Common myeloid progenitor, CD34-positive (primary cell): ENCODE measurements around the gene RNF180. TPM values are rescaled to one million over a fixed set of nuclear protein-coding genes. Genes with fewer than 3 reads are reported as not detected.

Experiments
- CTCF ChIA-PET: fragments of 350-600 bp; sonication (Branson Sonifier 250); formaldehyde crosslinking; loops from one replicate; lab custom pipeline; 2021; ENCODE audit warnings: antibody characterized with exemption; lab: Charles Lee
- POLR2A ChIA-PET: fragments of 350-600 bp; sonication (Branson Sonifier 250); formaldehyde crosslinking; loops from one replicate; lab custom pipeline; 2021; ENCODE audit warnings: antibody characterized with exemption; lab: Charles Lee
- DNase-seq, 3 donors: peaks; one replicate each; pipeline versions ENCODE4 v3.0.0 to v3.0.0-alpha.2; 2013
- H3K27ac ChIP-seq, 2 experiments: 1 replicate in 1 of 2; 2 replicates in 1 of 2; pipeline ENCODE4 v1.7.0; 2013; ENCODE audit warnings: inconsistent platforms in 2 of 2, low read length in 2 of 2, mild to moderate bottlenecking in 2 of 2, low read depth in 1 of 2, moderate library complexity in 1 of 2; ENCODE audit not compliant: severe bottlenecking in 2 of 2, insufficient read depth in 1 of 2, poor library complexity in 1 of 2
- H3K27me3 ChIP-seq, 5 experiments: replicated peaks in 2 of 5; 1 replicate in 3 of 5; 2 replicates in 2 of 5; pipeline versions ENCODE4 v1.6.1 to v1.7.0; 2013; ENCODE audit warnings: low read length in 4 of 5, mild to moderate bottlenecking in 2 of 5, moderate library complexity in 2 of 5, inconsistent platforms in 1 of 5; ENCODE audit not compliant: insufficient read depth in 5 of 5, control insufficient read depth in 4 of 5
- H3K36me3 ChIP-seq, 4 experiments: 1 replicate in 2 of 4; 2 replicates in 2 of 4; pipeline versions ENCODE4 v1.6.1 to v1.7.0; 2013; ENCODE audit warnings: low read length in 3 of 4, control low read depth in 1 of 4, mild to moderate bottlenecking in 1 of 4; ENCODE audit not compliant: control insufficient read depth in 4 of 4, insufficient read depth in 4 of 4
- H3K4me1 ChIP-seq, 4 experiments: 1 replicate in 3 of 4; 2 replicates in 1 of 4; pipeline versions ENCODE4 v1.6.1 to v1.7.1; 2013; ENCODE audit warnings: low read length in 3 of 4, mild to moderate bottlenecking in 3 of 4, control low read depth in 1 of 4, inconsistent platforms in 1 of 4, moderate library complexity in 1 of 4; ENCODE audit not compliant: control insufficient read depth in 4 of 4, insufficient read depth in 4 of 4; ENCODE audit errors: control extremely low read depth in 1 of 4
- H3K4me3 ChIP-seq, 7 experiments: 1 replicate in 4 of 7; 2 replicates in 3 of 7; pipeline versions ENCODE4 v1.5.1 to v1.7.0; 2013; ENCODE audit warnings: mild to moderate bottlenecking in 7 of 7, low read length in 6 of 7, moderate library complexity in 6 of 7, inconsistent platforms in 2 of 7, low read depth in 2 of 7, control low read depth in 1 of 7; ENCODE audit not compliant: insufficient read depth in 4 of 7, control insufficient read depth in 1 of 7; ENCODE audit errors: extremely low read depth in 1 of 7
- H3K9me3 ChIP-seq, 5 experiments: 1 replicate in 4 of 5; 2 replicates in 1 of 5; pipeline versions ENCODE4 v1.6.1 to v1.7.1; 2013; ENCODE audit warnings: low read length in 4 of 5, mild to moderate bottlenecking in 2 of 5, inconsistent platforms in 1 of 5, low read depth in 1 of 5, moderate library complexity in 1 of 5; ENCODE audit not compliant: control insufficient read depth in 4 of 5, insufficient read depth in 2 of 5; ENCODE audit errors: control extremely low read depth in 1 of 5
- WGBS: methylation state at CpG from one replicate; pipeline ENCODE4 v1.1.5; 2013; ENCODE audit not compliant: insufficient coverage; 5-methylcytosine and 5-hydroxymethylcytosine counted together
- polyA plus RNA-seq: library from polyadenylated mRNA; unstranded; fragments of 120-200 nt; gene quantifications from one replicate; pipeline ENCODE4 v1.2.1, GENCODE V29; 2013

Gene RNF180, protein sequence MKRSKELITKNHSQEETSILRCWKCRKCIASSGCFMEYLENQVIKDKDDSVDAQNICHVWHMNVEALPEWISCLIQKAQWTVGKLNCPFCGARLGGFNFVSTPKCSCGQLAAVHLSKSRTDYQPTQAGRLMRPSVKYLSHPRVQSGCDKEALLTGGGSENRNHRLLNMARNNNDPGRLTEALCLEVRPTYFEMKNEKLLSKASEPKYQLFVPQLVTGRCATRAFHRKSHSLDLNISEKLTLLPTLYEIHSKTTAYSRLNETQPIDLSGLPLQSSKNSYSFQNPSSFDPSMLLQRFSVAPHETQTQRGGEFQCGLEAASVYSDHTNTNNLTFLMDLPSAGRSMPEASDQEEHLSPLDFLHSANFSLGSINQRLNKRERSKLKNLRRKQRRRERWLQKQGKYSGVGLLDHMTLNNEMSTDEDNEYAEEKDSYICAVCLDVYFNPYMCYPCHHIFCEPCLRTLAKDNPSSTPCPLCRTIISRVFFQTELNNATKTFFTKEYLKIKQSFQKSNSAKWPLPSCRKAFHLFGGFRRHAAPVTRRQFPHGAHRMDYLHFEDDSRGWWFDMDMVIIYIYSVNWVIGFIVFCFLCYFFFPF
- 0.77 TPM for polyA plus RNA-seq

GRCh38 chr5:64165500-64166200 lies at the start of gene RNF180:
TSS of gene RNF180 (plus strand) at chr5:64165843. CDS start at chr5:64200808, 34,965 bp downstream.
- ChIA-PET CTCF (interaction anchor here (1.1 kb wide), 1 partner anchor 20 kb away, joined by 4 read pairs; no protein-coding TSS in a partner anchor), POLR2A (no interaction called here)
- H3K27me3 ChIP-seq: peaks cover 14 to 54% (median 31%) of the 10 kb centered on the region in 5 experiments
- H3K36me3 ChIP-seq: no peaks in the 10 kb centered on the region
- no peak within 1 kb of the TSS for H3K27ac ChIP-seq
- peaks cover 0 to 13% (median 5%) of the 10 kb centered on the region in 4 experiments for H3K4me1 ChIP-seq
- DNase-seq: peak; percentile 31 to 64 (median 60)
- H3K9me3 ChIP-seq: no peaks in the 10 kb centered on the region
- H3K4me3 ChIP-seq: peak within 1 kb of the TSS; percentile 31 to 81 (median 57)
- WGBS: under 1% methylated on average over 86 of the region's 88 CpGs

- ChIA-PET CTCF (no interaction called here), POLR2A (no interaction called here)
- no peaks in the 10 kb centered on the region for H3K36me3 ChIP-seq
- DNase-seq: no peak
- no peaks in the 10 kb centered on the region for H3K27me3 ChIP-seq
- WGBS: no CpG with 5 or more reads among the region's 1 CpG
- H3K4me3 ChIP-seq: no peak overlapping the region
- no peaks in the 10 kb centered on the region for H3K4me1 ChIP-seq
- no peak overlapping the region for H3K27ac ChIP-seq
- no peaks in the 10 kb centered on the region for H3K9me3 ChIP-seq
Measured at GRCh38 chr5:64125521-64125920, 40.1 kb upstream of the RNF180 start.

GRCh38 chr5:64126202-64126741 lies 39.4 kb upstream of the RNF180 start:
- Histone ChIP-seq H3K27ac (no peak overlapping the region), H3K4me3 (no peak overlapping the region), H3K27me3 (no peaks in the 10 kb centered on the region), H3K9me3 (no peaks in the 10 kb centered on the region), H3K4me1 (no peaks in the 10 kb centered on the region), H3K36me3 (no peaks in the 10 kb centered on the region)
- DNase-seq: no peak
- CTCF ChIA-PET: no interaction called here
- POLR2A ChIA-PET: no interaction called here

- POLR2A ChIA-PET: no interaction called here
- Histone ChIP-seq H3K27ac (no peak overlapping the region), H3K36me3 (no peaks in the 10 kb centered on the region), H3K4me1 (no peaks in the 10 kb centered on the region), H3K4me3 (no peak overlapping the region), H3K27me3 (no peaks in the 10 kb centered on the region), H3K9me3 (peaks cover 0 to 3% (median 0%) of the 10 kb centered on the region in 5 experiments)
- CTCF ChIA-PET: no interaction called here
- WGBS: no CpG with 5 or more reads among the region's 3 CpGs
- DNase-seq: no peak
Measured at GRCh38 chr5:64140018-64140417, 25.6 kb upstream of the RNF180 start.

- DNase-seq: no peak
- ChIA-PET POLR2A (no interaction called here), CTCF (interaction anchor here (2.1 kb wide), 1 partner anchor 63 kb away, joined by 8 read pairs; no protein-coding TSS in a partner anchor)
- 67% methylated on average over 1 of the region's 1 CpG for WGBS
- no peak overlapping the region for H3K27ac ChIP-seq
- no peaks in the 10 kb centered on the region for H3K4me1 ChIP-seq
- H3K27me3 ChIP-seq: peaks cover 0 to 8% (median 0%) of the 10 kb centered on the region in 5 experiments
- H3K4me3 ChIP-seq: no peak overlapping the region
- H3K36me3 ChIP-seq: no peaks in the 10 kb centered on the region
- H3K9me3 ChIP-seq: no peaks in the 10 kb centered on the region
Measured at GRCh38 chr5:64144425-64145215, 21.0 kb upstream of the RNF180 start.

DNA sequence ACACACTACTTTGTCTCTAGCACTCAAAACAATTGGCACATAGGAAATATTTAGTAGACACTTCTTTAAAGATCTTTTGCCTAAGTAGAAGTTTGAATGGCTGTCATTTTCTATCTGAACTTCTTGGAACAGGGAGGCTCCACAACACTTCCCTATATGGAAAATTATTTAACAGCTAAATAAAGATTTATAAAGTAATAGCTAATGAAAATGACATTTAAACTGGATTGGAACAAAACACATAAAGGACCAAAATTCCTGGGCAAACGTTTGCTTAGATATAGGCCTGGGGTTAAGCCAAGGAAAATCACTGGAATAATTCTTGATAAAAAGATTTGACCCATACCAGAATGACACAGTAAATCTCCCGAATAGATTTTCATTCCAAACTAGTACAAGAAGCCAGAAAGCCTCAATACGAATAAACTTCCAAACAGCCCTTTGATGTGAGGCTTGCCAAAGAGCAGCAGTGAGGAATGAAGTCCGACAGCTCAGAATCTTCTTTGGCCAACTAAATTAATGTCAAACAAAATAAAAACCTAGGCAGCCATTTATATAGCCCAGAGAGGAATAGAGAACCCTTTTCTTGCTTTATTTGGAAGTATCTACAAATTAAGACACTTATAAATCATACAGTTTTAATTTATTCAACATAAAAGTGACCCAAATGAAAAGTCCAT lies 20.3 kb upstream of the RNF180 start:
- CTCF ChIA-PET: interaction anchor here (1.1 to 2.1 kb wide), 2 partner anchors 21 to 63 kb away, joined by 4 to 8 read pairs; no protein-coding TSS in a partner anchor
- no peaks in the 10 kb centered on the region for H3K9me3 ChIP-seq
- no peak for DNase-seq
- no peaks in the 10 kb centered on the region for H3K36me3 ChIP-seq
- no peaks in the 10 kb centered on the region for H3K4me1 ChIP-seq
- peaks cover 0 to 8% (median 0%) of the 10 kb centered on the region in 5 experiments for H3K27me3 ChIP-seq
- POLR2A ChIA-PET: no interaction called here
- no peak overlapping the region for H3K27ac ChIP-seq
- whole genome bisulfite sequencing: no CpG with 5 or more reads among the region's 4 CpGs
- H3K4me3 ChIP-seq: no peak overlapping the region
